Lower leg skin (tissue), 3 donors: ENCODE data around the gene WHRN.

ENCODE experiments used
- CTCF ChIP-seq, 3 donors: fragments of 450-650 bp; IDR thresholded peaks; one replicate each; pipeline ENCODE4 v1.5.1; 2016; ENCODE audit warnings: antibody characterized with exemption in 3 of 3, mild to moderate bottlenecking in 3 of 3, moderate library complexity in 2 of 3
- POLR2A ChIP-seq, 2 donors: fragments of 450-650 bp; IDR thresholded peaks; one replicate each; pipeline ENCODE4 v1.6.1; 2016 to 2017; ENCODE audit warnings: antibody characterized with exemption in 2 of 2, mild to moderate bottlenecking in 1 of 2, moderate library complexity in 1 of 2

- TF ChIP-seq CTCF (IDR thresholded peaks at IDR 0.05), result no peak
- TF ChIP-seq POLR2A (IDR thresholded peaks at IDR 0.05), result no peak
Measured at GRCh38 chr9:114430457-114430856, 74.8 kb downstream of the WHRN start.
